ENCODE measurements around the gene CSAG3.
"Not testable (repeated sequence)": the region's sequence is repeated elsewhere in the genome, so short reads cannot be mapped to it uniquely, and the experiment has no call there.

Gene CSAG3

DNA sequence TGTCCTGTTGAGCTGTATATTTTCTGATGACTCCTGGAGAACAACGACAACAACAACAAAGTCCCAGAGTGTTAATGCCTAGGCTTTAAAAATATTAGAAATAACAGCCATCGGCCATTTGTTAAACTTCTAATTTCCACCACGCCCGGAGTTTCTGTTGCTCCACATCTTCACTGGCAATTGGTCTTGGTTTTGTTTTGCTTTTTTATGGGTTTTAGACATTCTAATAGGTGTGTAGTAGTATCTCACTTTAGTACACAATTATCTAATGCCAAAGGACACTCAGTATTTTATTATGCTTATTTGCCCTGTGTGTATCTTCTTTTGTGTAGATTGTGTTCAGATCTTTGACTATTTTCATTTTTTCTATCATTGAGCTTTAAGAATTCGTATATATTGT, 20.5 kb upstream of the CSAG3 start:
- H3K9me3 ChIP-seq (ENCODE audit: control insufficient read depth in 1 of 2, low read length in 2 of 2) = no peaks in the 10 kb centered on the region
- no peak overlapping the region for H3K9ac ChIP-seq (ENCODE audit: low read depth in 1 of 2, low read length in 2 of 2)
- H3K36me3 ChIP-seq (ENCODE audit: control insufficient read depth in 1 of 2, insufficient read depth in 2 of 2, low read length in 2 of 2) = no peaks in the 10 kb centered on the region
- no peaks in the 10 kb centered on the region for H3K4me1 ChIP-seq (ENCODE audit: control insufficient read depth in 1 of 2, insufficient read depth in 2 of 2, low read length in 2 of 2)
- H3K27ac ChIP-seq (ENCODE audit: low read depth, low read length) = no peak overlapping the region
- no peaks in the 10 kb centered on the region for H3K27me3 ChIP-seq (ENCODE audit: control insufficient read depth in 1 of 2, insufficient read depth in 2 of 2, low read length in 2 of 2)
- no peak overlapping the region for H3K4me3 ChIP-seq (ENCODE audit: low read depth in 1 of 2, low read length in 2 of 2)

DNA sequence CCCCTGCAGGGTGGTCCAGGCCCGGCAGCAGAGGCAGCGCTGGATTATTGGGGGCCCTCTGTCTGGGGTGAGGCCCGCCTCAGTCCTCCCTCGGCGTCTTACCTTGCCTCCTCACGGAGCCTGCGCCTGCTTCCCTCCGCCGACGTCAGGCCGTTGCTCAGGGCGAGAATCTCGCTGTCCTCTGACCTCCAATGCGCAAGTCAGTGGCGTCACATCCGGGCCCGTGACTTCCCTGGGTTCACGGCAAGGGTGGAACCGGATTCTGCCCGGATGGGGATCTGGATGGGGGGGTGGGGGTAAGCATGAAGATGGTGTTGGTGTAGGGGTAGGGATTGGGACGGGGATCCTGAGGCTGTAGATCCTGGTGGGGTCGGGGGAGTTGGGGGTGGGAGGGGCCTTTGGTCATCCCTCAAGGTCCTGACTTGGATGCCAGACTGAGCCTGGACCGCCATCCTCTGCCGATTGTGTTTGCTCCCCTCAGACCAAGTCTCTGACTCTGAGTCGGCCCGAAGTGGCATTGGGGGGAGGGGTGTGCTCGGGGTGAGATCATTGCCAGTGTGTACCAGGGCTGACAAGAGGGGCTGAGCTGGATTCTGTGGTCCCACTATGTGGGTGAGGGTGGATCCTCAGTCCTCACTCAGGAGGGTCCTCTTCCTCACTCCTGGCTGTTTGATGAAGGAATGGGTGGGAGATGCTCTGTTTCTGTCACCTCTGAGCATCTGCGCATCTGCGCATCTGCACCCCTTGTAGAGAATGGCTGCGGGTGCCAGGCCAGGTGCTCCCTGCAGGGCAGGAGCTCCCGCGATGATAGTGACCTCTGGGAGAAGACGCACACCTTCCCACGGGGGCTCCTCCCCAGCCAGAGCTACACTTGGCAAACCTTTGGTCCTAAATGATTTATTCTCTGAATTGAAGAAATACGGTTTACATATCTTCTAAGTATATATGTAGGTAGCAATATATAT, 5.0 kb upstream of the CSAG3 start, which contains the start of gene MAGEA2:
TSS of gene MAGEA2 (minus strand) at position 157 of the 965 bp plus-strand sequence. CDS start 2,479 bp downstream, outside the sequence.
- not testable (repeated sequence) for H3K9me3 ChIP-seq (ENCODE audit: control insufficient read depth in 1 of 2, low read length in 2 of 2); H3K9ac ChIP-seq (ENCODE audit: low read depth in 1 of 2, low read length in 2 of 2); H3K36me3 ChIP-seq (ENCODE audit: control insufficient read depth in 1 of 2, insufficient read depth in 2 of 2, low read length in 2 of 2); H3K4me1 ChIP-seq (ENCODE audit: control insufficient read depth in 1 of 2, insufficient read depth in 2 of 2, low read length in 2 of 2); H3K27ac ChIP-seq (ENCODE audit: low read depth, low read length); H3K27me3 ChIP-seq (ENCODE audit: control insufficient read depth in 1 of 2, insufficient read depth in 2 of 2, low read length in 2 of 2); H3K4me3 ChIP-seq (ENCODE audit: low read depth in 1 of 2, low read length in 2 of 2)

DNA sequence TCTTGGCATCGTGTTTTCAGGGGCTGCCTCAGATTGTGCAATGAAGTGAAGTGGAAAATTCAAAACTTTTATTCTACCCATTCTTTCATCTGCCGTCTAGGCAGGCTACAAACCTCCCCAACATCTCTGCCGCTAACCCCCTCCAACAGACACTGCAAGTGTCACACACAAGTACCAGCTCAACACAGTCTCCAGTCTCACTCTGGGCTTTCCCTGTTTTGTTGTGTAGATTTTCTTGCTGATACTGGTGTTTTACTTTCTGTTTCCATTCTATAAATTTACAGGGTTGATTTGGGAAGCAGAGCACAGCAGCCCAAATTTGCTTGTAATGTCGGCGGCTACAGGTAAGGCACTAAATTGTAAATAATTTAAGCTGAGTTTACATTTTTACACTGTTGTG, 4.1 kb upstream of the CSAG3 start:
- not testable (repeated sequence) for H3K27me3 ChIP-seq (ENCODE audit: control insufficient read depth in 1 of 2, insufficient read depth in 2 of 2, low read length in 2 of 2); H3K36me3 ChIP-seq (ENCODE audit: control insufficient read depth in 1 of 2, insufficient read depth in 2 of 2, low read length in 2 of 2); H3K27ac ChIP-seq (ENCODE audit: low read depth, low read length); H3K4me1 ChIP-seq (ENCODE audit: control insufficient read depth in 1 of 2, insufficient read depth in 2 of 2, low read length in 2 of 2); H3K4me3 ChIP-seq (ENCODE audit: low read depth in 1 of 2, low read length in 2 of 2); H3K9ac ChIP-seq (ENCODE audit: low read depth in 1 of 2, low read length in 2 of 2); H3K9me3 ChIP-seq (ENCODE audit: control insufficient read depth in 1 of 2, low read length in 2 of 2)

DNA sequence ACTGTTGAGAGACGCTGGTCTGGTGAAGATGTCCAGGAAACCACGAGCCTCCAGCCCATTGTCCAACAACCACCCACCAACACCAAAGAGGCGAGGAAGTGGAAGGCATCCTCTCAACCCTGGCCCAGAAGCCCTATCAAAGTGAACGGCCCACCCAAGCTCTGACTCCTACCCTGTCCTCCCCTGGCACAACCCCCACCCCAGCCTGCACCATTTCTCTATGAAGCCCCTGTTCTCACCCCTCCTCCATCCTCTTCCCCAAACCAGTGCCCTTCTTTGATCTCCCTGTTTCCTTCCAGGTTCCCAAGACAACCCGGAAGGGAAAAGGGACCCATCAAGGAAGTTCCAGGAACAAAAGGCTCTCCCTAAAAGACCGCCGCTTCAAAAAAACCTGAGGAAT, 526 bp downstream of the CSAG3 start:
- H3K36me3 ChIP-seq (ENCODE audit: control insufficient read depth in 1 of 2, insufficient read depth in 2 of 2, low read length in 2 of 2); H3K4me1 ChIP-seq (ENCODE audit: control insufficient read depth in 1 of 2, insufficient read depth in 2 of 2, low read length in 2 of 2); H3K27ac ChIP-seq (ENCODE audit: low read depth, low read length); H3K9ac ChIP-seq (ENCODE audit: low read depth in 1 of 2, low read length in 2 of 2); H3K27me3 ChIP-seq (ENCODE audit: control insufficient read depth in 1 of 2, insufficient read depth in 2 of 2, low read length in 2 of 2); H3K4me3 ChIP-seq (ENCODE audit: low read depth in 1 of 2, low read length in 2 of 2); H3K9me3 ChIP-seq (ENCODE audit: control insufficient read depth in 1 of 2, low read length in 2 of 2): not testable (repeated sequence)

DNA sequence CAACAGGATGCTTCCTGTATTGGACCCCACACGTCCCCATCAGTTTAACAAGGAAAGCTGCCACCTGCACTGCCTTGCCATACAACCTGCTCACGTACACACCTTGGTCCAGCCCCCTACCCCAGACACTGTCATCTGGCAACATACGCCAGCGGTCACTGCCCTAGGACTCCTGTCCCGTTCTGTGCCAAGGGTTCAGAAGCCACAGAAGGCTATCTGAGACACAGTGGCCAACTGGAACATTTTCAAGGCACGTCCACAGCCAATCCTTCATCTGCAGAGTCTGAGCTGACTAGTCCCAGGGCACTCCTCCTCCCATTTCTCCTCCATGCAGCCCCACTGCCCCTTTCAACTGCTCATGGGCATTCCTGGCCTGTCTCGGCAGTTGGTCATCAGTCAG, 2.6 kb downstream of the CSAG3 start:
- H3K9me3 ChIP-seq (ENCODE audit: control insufficient read depth in 1 of 2, low read length in 2 of 2); H3K27me3 ChIP-seq (ENCODE audit: control insufficient read depth in 1 of 2, insufficient read depth in 2 of 2, low read length in 2 of 2); H3K4me1 ChIP-seq (ENCODE audit: control insufficient read depth in 1 of 2, insufficient read depth in 2 of 2, low read length in 2 of 2); H3K9ac ChIP-seq (ENCODE audit: low read depth in 1 of 2, low read length in 2 of 2); H3K4me3 ChIP-seq (ENCODE audit: low read depth in 1 of 2, low read length in 2 of 2); H3K27ac ChIP-seq (ENCODE audit: low read depth, low read length); H3K36me3 ChIP-seq (ENCODE audit: control insufficient read depth in 1 of 2, insufficient read depth in 2 of 2, low read length in 2 of 2): not testable (repeated sequence)

DNA sequence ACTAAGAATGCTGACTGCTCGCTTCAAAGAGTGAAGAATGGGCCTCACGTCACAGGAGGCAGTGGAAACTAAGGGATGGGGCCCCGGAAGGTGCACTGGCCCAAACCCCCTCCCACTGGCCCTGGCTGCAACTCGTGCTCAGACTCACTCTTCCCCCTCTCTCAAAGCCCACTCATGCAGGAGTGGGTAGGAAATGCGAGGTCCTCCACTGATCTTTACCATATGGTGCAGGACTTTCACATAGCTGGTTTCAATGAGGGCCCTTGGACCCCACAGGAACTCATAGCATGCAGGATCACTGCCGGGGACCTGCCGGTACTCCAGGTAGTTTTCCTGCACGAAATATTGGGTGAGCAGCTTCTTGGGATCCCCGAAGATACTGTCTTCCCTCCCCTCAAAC, 7.5 kb downstream of the CSAG3 start:
- H3K9ac ChIP-seq (ENCODE audit: low read depth in 1 of 2, low read length in 2 of 2); H3K36me3 ChIP-seq (ENCODE audit: control insufficient read depth in 1 of 2, insufficient read depth in 2 of 2, low read length in 2 of 2); H3K27me3 ChIP-seq (ENCODE audit: control insufficient read depth in 1 of 2, insufficient read depth in 2 of 2, low read length in 2 of 2); H3K4me1 ChIP-seq (ENCODE audit: control insufficient read depth in 1 of 2, insufficient read depth in 2 of 2, low read length in 2 of 2); H3K4me3 ChIP-seq (ENCODE audit: low read depth in 1 of 2, low read length in 2 of 2); H3K9me3 ChIP-seq (ENCODE audit: control insufficient read depth in 1 of 2, low read length in 2 of 2); H3K27ac ChIP-seq (ENCODE audit: low read depth, low read length): not testable (repeated sequence)

DNA sequence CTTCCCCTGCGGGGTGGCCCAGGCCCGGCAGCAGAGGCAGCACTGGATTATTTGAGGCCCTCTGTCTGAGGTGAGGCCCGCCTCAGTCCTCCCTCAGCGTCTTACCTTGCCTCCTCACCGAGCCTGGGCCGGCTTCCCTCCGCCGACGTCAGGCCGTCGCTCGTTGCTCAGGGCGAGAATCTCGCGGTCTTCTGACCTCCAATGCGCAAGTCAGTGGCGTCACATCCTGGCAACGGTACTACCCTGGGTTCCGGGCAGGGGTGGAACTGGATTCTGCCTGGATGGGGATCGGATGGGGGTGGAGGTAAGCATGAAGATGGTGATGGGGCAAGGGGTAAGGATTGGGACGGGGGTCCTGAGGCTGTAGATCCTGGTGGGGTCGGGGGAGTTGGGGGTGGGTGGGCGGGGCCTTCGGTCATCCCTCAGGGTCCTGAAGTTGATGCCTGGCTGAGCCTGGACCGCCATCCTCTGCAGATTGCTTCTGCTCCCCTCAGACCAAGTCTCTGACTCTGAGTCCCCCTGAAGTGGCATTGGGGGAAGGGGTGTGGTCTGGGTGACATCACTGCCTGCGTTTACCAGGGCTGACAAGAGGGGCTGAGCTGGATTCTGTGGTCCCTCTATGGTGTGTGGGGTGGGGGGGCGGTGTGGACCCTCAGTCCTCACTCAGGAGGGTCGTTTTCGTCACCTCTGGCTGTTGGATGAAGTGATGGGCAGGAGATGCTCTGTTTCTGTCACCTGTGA, 10.7 kb downstream of the CSAG3 start, which contains the start of gene MAGEA6:
TSS of gene MAGEA6 (minus strand) at position 141 of the 741 bp plus-strand sequence. CDS start 2,039 bp downstream, outside the sequence.
- H3K36me3 ChIP-seq (ENCODE audit: control insufficient read depth in 1 of 2, insufficient read depth in 2 of 2, low read length in 2 of 2); H3K9me3 ChIP-seq (ENCODE audit: control insufficient read depth in 1 of 2, low read length in 2 of 2); H3K9ac ChIP-seq (ENCODE audit: low read depth in 1 of 2, low read length in 2 of 2); H3K27ac ChIP-seq (ENCODE audit: low read depth, low read length); H3K27me3 ChIP-seq (ENCODE audit: control insufficient read depth in 1 of 2, insufficient read depth in 2 of 2, low read length in 2 of 2); H3K4me1 ChIP-seq (ENCODE audit: control insufficient read depth in 1 of 2, insufficient read depth in 2 of 2, low read length in 2 of 2); H3K4me3 ChIP-seq (ENCODE audit: low read depth in 1 of 2, low read length in 2 of 2): not testable (repeated sequence)

DNA sequence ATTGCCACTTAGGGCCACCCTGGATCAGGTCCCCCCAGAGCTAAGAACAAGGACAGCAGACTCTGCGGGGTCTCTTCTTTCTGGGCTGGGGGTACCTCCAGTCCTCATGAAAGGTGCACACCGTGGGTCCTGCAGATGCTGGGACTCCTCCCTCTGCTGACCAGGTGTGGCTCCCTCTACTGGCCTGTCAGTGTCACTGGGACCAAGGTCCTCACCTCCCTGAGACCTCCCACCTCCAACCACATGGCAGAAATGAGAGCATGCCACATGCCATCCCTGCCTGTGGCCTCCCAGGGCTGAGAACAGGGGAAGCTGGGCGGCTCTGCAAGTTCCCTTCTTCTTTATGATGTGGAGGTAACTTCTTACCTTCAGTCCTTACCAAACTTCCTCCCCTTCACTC, 28.0 kb downstream of the CSAG3 start:
- H3K36me3 ChIP-seq (ENCODE audit: control insufficient read depth in 1 of 2, insufficient read depth in 2 of 2, low read length in 2 of 2); H3K27ac ChIP-seq (ENCODE audit: low read depth, low read length): not testable (repeated sequence)

DNA sequence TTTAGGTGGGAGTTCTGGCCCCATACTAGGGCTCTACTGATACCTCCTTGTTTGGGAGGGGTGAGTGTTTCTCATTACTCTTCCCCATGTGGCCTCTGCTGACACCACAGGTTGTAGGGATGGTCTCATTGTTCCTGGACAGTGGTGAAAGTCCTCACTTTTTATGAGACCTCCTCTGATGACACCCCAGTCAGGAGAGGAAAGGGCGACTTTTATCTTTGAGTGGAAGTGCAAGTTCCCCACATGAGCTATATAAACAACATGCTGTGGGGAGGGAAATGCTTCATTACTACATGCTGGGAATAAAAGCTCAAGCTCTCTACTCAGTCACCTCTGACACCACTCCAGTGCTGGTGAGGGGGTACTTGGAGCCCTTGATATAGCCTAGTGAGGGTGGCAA, 39.9 kb downstream of the CSAG3 start:
- Histone ChIP-seq H3K9ac (ENCODE audit: low read depth in 1 of 2, low read length in 2 of 2) (no peak overlapping the region), H3K36me3 (ENCODE audit: control insufficient read depth in 1 of 2, insufficient read depth in 2 of 2, low read length in 2 of 2) (no peaks in the 10 kb centered on the region)

More for the DNA sequence above, 28.0 kb downstream of the CSAG3 start:
- not testable (repeated sequence) for H3K9ac ChIP-seq (ENCODE audit: low read depth in 1 of 2, low read length in 2 of 2); H3K4me3 ChIP-seq (ENCODE audit: low read depth in 1 of 2, low read length in 2 of 2); H3K27me3 ChIP-seq (ENCODE audit: control insufficient read depth in 1 of 2, insufficient read depth in 2 of 2, low read length in 2 of 2); H3K4me1 ChIP-seq (ENCODE audit: control insufficient read depth in 1 of 2, insufficient read depth in 2 of 2, low read length in 2 of 2); H3K9me3 ChIP-seq (ENCODE audit: control insufficient read depth in 1 of 2, low read length in 2 of 2)

DNA sequence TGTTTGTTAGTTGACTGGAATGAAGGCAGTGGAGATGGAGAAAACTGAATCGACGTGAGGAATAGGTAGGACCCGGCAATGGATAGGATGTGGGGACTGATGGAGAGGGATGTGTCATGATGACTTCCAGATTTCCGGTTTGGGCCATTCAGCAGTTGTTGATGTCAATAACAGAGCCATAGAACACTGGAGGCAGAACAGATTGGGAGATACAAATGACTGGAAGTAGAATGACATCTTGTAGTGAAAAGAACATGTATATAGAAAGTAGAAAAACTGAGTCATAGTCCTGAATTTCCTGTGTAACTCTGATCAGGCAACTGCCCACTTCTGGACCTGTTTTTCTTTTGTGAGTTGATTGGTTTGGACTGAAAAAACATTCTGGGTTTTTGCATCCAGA, 47.0 kb downstream of the CSAG3 start:
- no peak overlapping the region for H3K4me3 ChIP-seq (ENCODE audit: low read depth in 1 of 2, low read length in 2 of 2)
- no peak overlapping the region for H3K27ac ChIP-seq (ENCODE audit: low read depth, low read length)
- no peak overlapping the region for H3K9ac ChIP-seq (ENCODE audit: low read depth in 1 of 2, low read length in 2 of 2)
- no peaks in the 10 kb centered on the region for H3K36me3 ChIP-seq (ENCODE audit: control insufficient read depth in 1 of 2, insufficient read depth in 2 of 2, low read length in 2 of 2)
- H3K27me3 ChIP-seq (ENCODE audit: control insufficient read depth in 1 of 2, insufficient read depth in 2 of 2, low read length in 2 of 2) = no peaks in the 10 kb centered on the region
- H3K9me3 ChIP-seq (ENCODE audit: control insufficient read depth in 1 of 2, low read length in 2 of 2) = no peaks in the 10 kb centered on the region
- H3K4me1 ChIP-seq (ENCODE audit: control insufficient read depth in 1 of 2, insufficient read depth in 2 of 2, low read length in 2 of 2) = no peaks in the 10 kb centered on the region

More for the DNA sequence above, 39.9 kb downstream of the CSAG3 start:
- Histone ChIP-seq H3K27me3 (ENCODE audit: control insufficient read depth in 1 of 2, insufficient read depth in 2 of 2, low read length in 2 of 2) (no peaks in the 10 kb centered on the region), H3K4me1 (ENCODE audit: control insufficient read depth in 1 of 2, insufficient read depth in 2 of 2, low read length in 2 of 2) (no peaks in the 10 kb centered on the region), H3K27ac (ENCODE audit: low read depth, low read length) (no peak overlapping the region), H3K9me3 (ENCODE audit: control insufficient read depth in 1 of 2, low read length in 2 of 2) (no peaks in the 10 kb centered on the region), H3K4me3 (ENCODE audit: low read depth in 1 of 2, low read length in 2 of 2) (no peak overlapping the region)

All from duodenal mucosa (tissue), 2 donors.